Karpas-422 (cell line): ENCODE results near the gene GRID2. TPM values are rescaled to one million over a fixed set of nuclear protein-coding genes. Genes with fewer than 3 reads are reported as not detected.

Source experiments
- DNase-seq: peaks from one replicate; pipeline ENCODE4 v3.0.0-alpha.2; 2015
- H2AFZ ChIP-seq: fragments of 200-600 bp; sonication (generic); 2 replicates; pipeline ENCODE4 v1.6.1; 2014; ENCODE audit warnings: antibody characterized with exemption, low read length, mixed read lengths
- H3K27ac ChIP-seq: fragments of 200-600 bp; sonication (generic); 2 replicates; pipeline ENCODE4 v1.5.1; 2014; ENCODE audit warnings: mild to moderate bottlenecking, low read length, moderate library complexity
- H3K27me3 ChIP-seq: fragments of 200-600 bp; sonication (generic); 2 replicates; pipeline ENCODE4 v1.6.1; 2014; ENCODE audit warnings: low read length, mixed read lengths
- H3K36me3 ChIP-seq: fragments of 200-600 bp; sonication (generic); 2 replicates; pipeline ENCODE4 v1.6.1; 2014; ENCODE audit warnings: low read length, mixed read lengths; ENCODE audit not compliant: insufficient read depth
- H3K4me1 ChIP-seq: fragments of 200-600 bp; sonication (generic); 2 replicates; pipeline ENCODE4 v1.6.1; 2014; ENCODE audit warnings: mild to moderate bottlenecking, low read length, mixed read lengths
- H3K4me2 ChIP-seq: fragments of 200-600 bp; sonication (generic); 2 replicates; pipeline ENCODE4 v1.6.1; 2014; ENCODE audit warnings: low read length, low read depth, mild to moderate bottlenecking; ENCODE audit not compliant: poor library complexity, severe bottlenecking
- H3K4me3 ChIP-seq: fragments of 200-600 bp; sonication (generic); 2 replicates; pipeline ENCODE4 v1.5.1; 2014; ENCODE audit warnings: mild to moderate bottlenecking, antibody characterized with exemption, low read length, mixed read lengths
- H3K79me2 ChIP-seq: fragments of 200-600 bp; sonication (generic); 2 replicates; pipeline ENCODE4 v1.6.1; 2014; ENCODE audit warnings: mild to moderate bottlenecking, low read length, mixed read lengths
- H3K9ac ChIP-seq: fragments of 200-600 bp; sonication (generic); 2 replicates; pipeline ENCODE4 v1.6.0; 2014; ENCODE audit warnings: low read length
- H3K9me2 ChIP-seq: fragments of 200-600 bp; sonication (generic), shearing (Covaris generic); replicated peaks from 2 replicates; pipeline ENCODE4 v1.6.0; 2014; ENCODE audit warnings: mild to moderate bottlenecking, low read length, moderate library complexity; ENCODE audit not compliant: insufficient read depth
- H3K9me3 ChIP-seq: fragments of 300-700, 200-600 bp; sonication (generic); 2 replicates; pipeline ENCODE4 v1.6.1; 2014; ENCODE audit warnings: low read length, mixed read lengths
- H4K20me1 ChIP-seq: fragments of 200-600 bp; sonication (generic); 2 replicates; pipeline ENCODE4 v1.6.1; 2014; ENCODE audit warnings: mild to moderate bottlenecking, antibody characterized with exemption, low read length, low read depth; ENCODE audit not compliant: insufficient read depth
- total RNA-seq: library from RNA; depleted of rRNA; stranded (reverse); fragments of >200 nt; shearing (Covaris generic); gene quantifications from 2 replicates; pipeline ENCODE4 v1.2.3, GENCODE V29; 2014; ENCODE audit warnings: low replicate concordance

GRID2 gene
- total RNA-seq, 1 experiment from 2014 or later: not detected

DNA sequence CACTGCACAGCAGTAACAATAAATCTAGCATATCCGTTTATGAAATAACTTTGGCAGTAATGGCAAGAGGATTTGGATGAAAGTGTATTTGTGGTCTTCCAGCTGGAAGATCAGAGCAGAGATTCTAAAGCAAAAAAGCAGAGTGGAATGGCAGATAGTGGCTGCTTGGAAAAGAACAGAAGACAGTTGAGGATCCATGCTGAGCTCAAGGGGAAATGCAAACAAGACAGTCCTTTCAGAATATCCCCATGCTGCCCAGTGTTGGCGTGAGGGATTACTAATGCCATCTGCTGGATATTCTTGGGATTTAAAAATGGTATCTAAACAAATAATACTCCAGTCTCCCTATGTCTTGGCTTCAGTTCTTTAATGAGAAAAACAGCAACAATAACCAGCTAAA lies 895.7 kb downstream of the GRID2 start:
- Histone ChIP-seq H3K27ac (no peak overlapping the region), H3K79me2 (no peaks in the 10 kb centered on the region), H3K4me3 (no peak overlapping the region), H3K9me3 (peaks cover 19% of the 10 kb centered on the region), H3K36me3 (no peaks in the 10 kb centered on the region), H2AFZ (no peak overlapping the region), H3K4me2 (no peak overlapping the region), H3K9me2 (no peaks in the 10 kb centered on the region), H3K9ac (no peak overlapping the region), H3K27me3 (no peaks in the 10 kb centered on the region), H3K4me1 (no peaks in the 10 kb centered on the region), H4K20me1 (no peaks in the 10 kb centered on the region)
- peak; percentile 49 for DNase-seq

GRCh38 chr4:93201471-93202096 lies 897.8 kb downstream of the GRID2 start:
- no peak overlapping the region for H3K27ac ChIP-seq
- H3K79me2 ChIP-seq: no peaks in the 10 kb centered on the region
- no peaks in the 10 kb centered on the region for H3K4me1 ChIP-seq
- H3K9ac ChIP-seq: no peak overlapping the region
- H3K4me2 ChIP-seq: no peak overlapping the region
- H2AFZ ChIP-seq: no peak overlapping the region
- H3K9me2 ChIP-seq: no peaks in the 10 kb centered on the region
- no peaks in the 10 kb centered on the region for H3K27me3 ChIP-seq
- H4K20me1 ChIP-seq: no peaks in the 10 kb centered on the region
- no peak overlapping the region for H3K4me3 ChIP-seq
- H3K9me3 ChIP-seq: peaks cover 19% of the 10 kb centered on the region
- DNase-seq: no peak
- no peaks in the 10 kb centered on the region for H3K36me3 ChIP-seq

- no peaks in the 10 kb centered on the region for H4K20me1 ChIP-seq
- no peaks in the 10 kb centered on the region for H3K36me3 ChIP-seq
- no peaks in the 10 kb centered on the region for H3K27me3 ChIP-seq
- peaks cover 18% of the 10 kb centered on the region for H3K9me3 ChIP-seq
- H3K4me3 ChIP-seq: no peak overlapping the region
- no peaks in the 10 kb centered on the region for H3K79me2 ChIP-seq
- DNase-seq: no peak
- H3K9me2 ChIP-seq: no peaks in the 10 kb centered on the region
- no peak overlapping the region for H3K4me2 ChIP-seq
- no peak overlapping the region for H3K9ac ChIP-seq
- H2AFZ ChIP-seq: no peak overlapping the region
- H3K27ac ChIP-seq: no peak overlapping the region
- no peaks in the 10 kb centered on the region for H3K4me1 ChIP-seq
Measured at GRCh38 chr4:93203708-93204107, 899.9 kb downstream of the GRID2 start.

DNA sequence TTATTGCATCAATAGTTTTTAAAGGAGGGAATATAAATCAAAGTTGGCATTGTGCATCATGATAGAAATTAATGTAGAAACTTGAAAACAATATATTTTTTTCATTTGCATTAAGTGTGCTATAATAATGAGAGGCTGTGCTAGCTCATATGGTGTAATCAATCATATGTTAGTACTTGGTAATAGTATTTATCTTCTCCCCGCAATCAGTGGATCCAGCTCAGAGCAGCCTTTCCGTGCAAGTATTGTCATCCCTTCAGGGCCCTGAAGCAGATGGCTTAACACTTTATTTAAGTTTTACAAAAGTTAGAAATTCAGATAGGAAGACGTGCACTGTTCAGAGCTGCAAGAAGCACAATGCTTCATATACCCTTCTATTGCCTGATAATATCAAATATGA lies 908.5 kb downstream of the GRID2 start:
- H3K4me1 ChIP-seq: no peaks in the 10 kb centered on the region
- no peak overlapping the region for H3K9ac ChIP-seq
- H3K79me2 ChIP-seq: no peaks in the 10 kb centered on the region
- peaks cover 8% of the 10 kb centered on the region for H3K9me3 ChIP-seq
- H3K9me2 ChIP-seq: no peaks in the 10 kb centered on the region
- H4K20me1 ChIP-seq: no peaks in the 10 kb centered on the region
- no peaks in the 10 kb centered on the region for H3K36me3 ChIP-seq
- no peaks in the 10 kb centered on the region for H3K27me3 ChIP-seq
- no peak for DNase-seq
- no peak overlapping the region for H3K4me2 ChIP-seq
- no peak overlapping the region for H3K4me3 ChIP-seq
- H2AFZ ChIP-seq: no peak overlapping the region
- no peak overlapping the region for H3K27ac ChIP-seq

DNA sequence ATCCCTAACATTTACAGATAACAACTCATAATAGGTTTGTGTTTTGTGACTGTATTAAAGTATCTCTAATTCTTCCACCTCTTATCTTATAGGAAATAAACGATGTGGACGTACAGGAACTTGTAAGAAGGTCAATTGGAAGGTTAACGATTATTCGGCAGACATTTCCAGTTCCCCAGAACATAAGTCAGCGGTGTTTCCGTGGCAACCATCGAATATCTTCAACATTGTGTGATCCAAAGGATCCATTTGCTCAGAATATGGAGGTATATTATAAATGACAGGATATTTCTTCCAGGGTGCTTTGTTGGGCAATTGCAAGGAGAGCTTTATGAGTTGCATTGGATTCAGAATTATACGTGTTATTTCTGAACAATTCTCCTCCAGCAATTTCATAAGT lies 912.9 kb downstream of the GRID2 start:
- no peak for DNase-seq
- Histone ChIP-seq H3K9ac (no peak overlapping the region), H3K27me3 (no peaks in the 10 kb centered on the region), H4K20me1 (no peaks in the 10 kb centered on the region), H3K4me1 (no peaks in the 10 kb centered on the region), H3K36me3 (no peaks in the 10 kb centered on the region), H3K4me2 (no peak overlapping the region), H2AFZ (no peak overlapping the region), H3K9me3 (peaks cover 5% of the 10 kb centered on the region), H3K27ac (no peak overlapping the region), H3K79me2 (no peaks in the 10 kb centered on the region), H3K4me3 (no peak overlapping the region), H3K9me2 (no peaks in the 10 kb centered on the region)

DNA sequence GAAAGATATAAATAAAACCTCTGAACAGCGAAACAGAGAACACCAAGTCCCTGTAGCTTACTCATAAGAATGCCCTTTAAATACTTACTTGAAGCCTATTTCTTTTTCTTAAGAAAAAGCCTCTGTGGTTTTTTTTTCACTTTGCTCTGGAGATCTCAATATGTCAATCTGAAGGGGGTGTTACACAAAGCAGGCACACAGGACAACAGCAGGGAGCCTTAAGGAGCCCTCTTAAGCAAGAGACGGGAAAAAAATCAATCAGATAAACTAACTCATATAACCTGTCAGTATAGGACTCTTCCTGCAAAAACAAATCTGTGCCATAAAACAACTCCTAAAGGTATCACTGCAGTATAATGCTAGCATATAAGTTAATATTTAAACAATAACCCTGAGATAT lies 913.7 kb downstream of the GRID2 start:
- H4K20me1 ChIP-seq: no peaks in the 10 kb centered on the region
- H3K9ac ChIP-seq: no peak overlapping the region
- peaks cover 3% of the 10 kb centered on the region for H3K9me3 ChIP-seq
- H3K79me2 ChIP-seq: no peaks in the 10 kb centered on the region
- DNase-seq: no peak
- no peak overlapping the region for H3K4me2 ChIP-seq
- no peak overlapping the region for H2AFZ ChIP-seq
- no peaks in the 10 kb centered on the region for H3K36me3 ChIP-seq
- H3K27ac ChIP-seq: no peak overlapping the region
- H3K27me3 ChIP-seq: no peaks in the 10 kb centered on the region
- no peaks in the 10 kb centered on the region for H3K4me1 ChIP-seq
- no peaks in the 10 kb centered on the region for H3K9me2 ChIP-seq
- H3K4me3 ChIP-seq: no peak overlapping the region

DNA sequence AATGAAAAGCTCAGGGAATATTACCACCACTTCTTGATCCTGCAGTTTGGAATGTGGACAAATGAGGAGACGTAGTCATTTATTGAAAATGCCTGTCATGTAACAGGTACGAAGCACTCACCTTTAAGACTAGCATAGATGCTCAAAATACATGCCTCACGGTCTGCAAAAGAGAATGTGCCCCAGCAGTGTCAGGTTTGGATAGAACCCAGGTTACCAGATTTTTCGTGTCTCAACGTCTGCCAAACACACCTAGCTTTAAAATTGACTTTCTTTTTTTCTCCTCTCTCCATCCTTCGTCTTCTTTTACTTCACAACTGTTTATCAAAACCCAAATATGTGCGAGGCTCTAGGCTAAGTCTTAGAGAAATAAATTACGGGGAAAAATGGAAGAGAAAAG lies 918.0 kb downstream of the GRID2 start:
- H2AFZ ChIP-seq: no peak overlapping the region
- H3K4me3 ChIP-seq: no peak overlapping the region
- no peak overlapping the region for H3K4me2 ChIP-seq
- H3K27me3 ChIP-seq: no peaks in the 10 kb centered on the region
- H3K9me3 ChIP-seq: peaks cover 12% of the 10 kb centered on the region
- H3K4me1 ChIP-seq: no peaks in the 10 kb centered on the region
- no peak overlapping the region for H3K27ac ChIP-seq
- no peak for DNase-seq
- H3K9ac ChIP-seq: no peak overlapping the region
- H3K79me2 ChIP-seq: no peaks in the 10 kb centered on the region
- no peaks in the 10 kb centered on the region for H4K20me1 ChIP-seq
- H3K9me2 ChIP-seq: no peaks in the 10 kb centered on the region
- H3K36me3 ChIP-seq: no peaks in the 10 kb centered on the region

GRCh38 chr4:93228021-93228420 lies 924.3 kb downstream of the GRID2 start:
- H3K9me2 ChIP-seq: no peaks in the 10 kb centered on the region
- no peak overlapping the region for H3K27ac ChIP-seq
- no peaks in the 10 kb centered on the region for H3K4me1 ChIP-seq
- peaks cover 13% of the 10 kb centered on the region for H3K9me3 ChIP-seq
- H4K20me1 ChIP-seq: no peaks in the 10 kb centered on the region
- no peaks in the 10 kb centered on the region for H3K36me3 ChIP-seq
- H2AFZ ChIP-seq: no peak overlapping the region
- H3K9ac ChIP-seq: no peak overlapping the region
- no peaks in the 10 kb centered on the region for H3K27me3 ChIP-seq
- H3K4me3 ChIP-seq: no peak overlapping the region
- no peaks in the 10 kb centered on the region for H3K79me2 ChIP-seq
- no peak overlapping the region for H3K4me2 ChIP-seq
- no peak for DNase-seq

GRCh38 chr4:93232883-93233282 lies 929.1 kb downstream of the GRID2 start:
- no peak overlapping the region for H3K4me3 ChIP-seq
- no peak for DNase-seq
- H3K27me3 ChIP-seq: no peaks in the 10 kb centered on the region
- H3K9me3 ChIP-seq: peaks cover 15% of the 10 kb centered on the region
- no peak overlapping the region for H3K9ac ChIP-seq
- no peak overlapping the region for H2AFZ ChIP-seq
- no peak overlapping the region for H3K4me2 ChIP-seq
- H4K20me1 ChIP-seq: no peaks in the 10 kb centered on the region
- H3K9me2 ChIP-seq: no peaks in the 10 kb centered on the region
- no peaks in the 10 kb centered on the region for H3K36me3 ChIP-seq
- no peaks in the 10 kb centered on the region for H3K79me2 ChIP-seq
- H3K4me1 ChIP-seq: no peaks in the 10 kb centered on the region
- H3K27ac ChIP-seq: no peak overlapping the region
